GM23338 (cell line): Measurements from ENCODE around the gene TRAM2. TPM values are rescaled to one million over a fixed set of nuclear protein-coding genes. Genes with fewer than 3 reads are reported as not detected.

Experiments used
- ATAC-seq: fragments of 200-7000 bp; cut with Tn5 transposase; 3 replicates; pipeline ENCODE4 v1.9.1; 2020
- DNase-seq: peaks from one replicate; pipeline ENCODE4 v3.0.0-alpha.2; 2015; ENCODE audit warnings: low spot score
- H2AFZ ChIP-seq: fragments of 200-600 bp; sonication (generic); 2 replicates; pipeline ENCODE4 v1.8.0; 2016; ENCODE audit warnings: antibody characterized with exemption, mild to moderate bottlenecking, moderate library complexity
- H3F3A ChIP-seq: fragments of 200-600 bp; sonication (generic); replicated peaks from 2 replicates; pipeline ENCODE4 v1.8.0; 2017; ENCODE audit warnings: antibody characterized with exemption, mixed run types, low read depth
- H3K27ac ChIP-seq: fragments of 200-600 bp; sonication (generic); 2 replicates; pipeline ENCODE4 v1.6.1; 2016; ENCODE audit warnings: low read depth
- H3K27me3 ChIP-seq: fragments of 200-600 bp; sonication (generic); 2 replicates; pipeline ENCODE4 v1.8.0; 2016; ENCODE audit warnings: mild to moderate bottlenecking, mixed run types, moderate library complexity; ENCODE audit not compliant: insufficient read depth
- H3K36me3 ChIP-seq: fragments of 200-600 bp; sonication (generic); 2 replicates; pipeline ENCODE4 v1.8.0; 2016; ENCODE audit warnings: mild to moderate bottlenecking; ENCODE audit not compliant: insufficient read depth
- H3K4me1 ChIP-seq: fragments of 200-600 bp; sonication (generic); 2 replicates; pipeline ENCODE4 v1.8.0; 2016; ENCODE audit warnings: mild to moderate bottlenecking, moderate library complexity; ENCODE audit not compliant: insufficient read depth
- H3K4me2 ChIP-seq: fragments of 200-600 bp; sonication (generic); 2 replicates; pipeline ENCODE4 v1.7.1; 2017; ENCODE audit warnings: mixed run types
- H3K4me3 ChIP-seq: fragments of 200-600 bp; sonication (generic); 2 replicates; pipeline ENCODE4 v1.6.1; 2016; ENCODE audit warnings: mixed run types
- H3K79me2 ChIP-seq: fragments of 200-600 bp; sonication (generic); replicated peaks from 2 replicates; pipeline ENCODE4 v1.8.0; 2017; ENCODE audit warnings: mild to moderate bottlenecking; ENCODE audit not compliant: insufficient read depth
- H3K9me2 ChIP-seq: fragments of 200-600 bp; sonication (generic); 2 replicates; pipeline ENCODE4 v1.8.0; 2017; ENCODE audit not compliant: insufficient read depth
- H4K20me1 ChIP-seq: fragments of 200-600 bp; sonication (generic); replicated peaks from 2 replicates; pipeline ENCODE4 v1.8.0; 2017; ENCODE audit warnings: mild to moderate bottlenecking; ENCODE audit not compliant: insufficient read depth
- H3K27ac Mint-ChIP-seq: 2 replicates; pipeline ENCODE4 v1.8.0; 2020; ENCODE audit warnings: inconsistent platforms, mild to moderate bottlenecking, moderate library complexity, mixed read lengths
- H3K27me3 Mint-ChIP-seq: 3 replicates; pipeline ENCODE4 v1.8.0; 2022; ENCODE audit warnings: low read depth, mild to moderate bottlenecking, moderate library complexity, mixed read lengths, inconsistent platforms; ENCODE audit not compliant: insufficient read depth, poor library complexity
- H3K36me3 Mint-ChIP-seq: 3 replicates; pipeline ENCODE4 v1.8.0; 2021; ENCODE audit warnings: low read depth, mild to moderate bottlenecking, inconsistent platforms, moderate library complexity, mixed read lengths
- H3K4me1 Mint-ChIP-seq: 3 replicates; pipeline ENCODE4 v1.8.0; 2020; ENCODE audit warnings: mild to moderate bottlenecking, inconsistent platforms, mixed read lengths
- H3K4me3 Mint-ChIP-seq: 3 replicates; pipeline ENCODE4 v1.8.0; 2021; ENCODE audit warnings: moderate library complexity, mild to moderate bottlenecking, inconsistent platforms, mixed read lengths
- H3K9me3 Mint-ChIP-seq: 3 replicates; pipeline ENCODE4 v1.8.0; 2020; ENCODE audit warnings: moderate library complexity, mild to moderate bottlenecking, inconsistent platforms, mixed read lengths
- CREB1 ChIP-seq: fragments of 250-450 bp; sonication (Bioruptor Pico); IDR thresholded peaks from 2 replicates; pipeline ENCODE4 v1.5.0; 2020; ENCODE audit warnings: low read depth, mild to moderate bottlenecking, moderate library complexity
- EZH2 ChIP-seq: fragments of 200-600 bp; sonication (generic); IDR thresholded peaks from one replicate; pipeline ENCODE4 v1.8.0; 2017; ENCODE audit warnings: antibody characterized with exemption, mild to moderate bottlenecking, low read depth; ENCODE audit not compliant: unreplicated experiment
- EZH2phosphoT487 ChIP-seq: fragments of 200-600 bp; sonication (generic); IDR thresholded peaks from one replicate; pipeline ENCODE4 v1.8.1; 2018; ENCODE audit warnings: antibody characterized with exemption; ENCODE audit not compliant: unreplicated experiment
- JUNB ChIP-seq: IDR thresholded peaks from one replicate; pipeline ENCODE4 v1.6.1; 2016; ENCODE audit warnings: antibody characterized with exemption; ENCODE audit not compliant: unreplicated experiment
- NANOG ChIP-seq: IDR thresholded peaks from 2 replicates; pipeline ENCODE4 v1.6.1; 2016; ENCODE audit warnings: antibody characterized with exemption, borderline replicate concordance
- POLR2AphosphoS5 ChIP-seq: IDR thresholded peaks from 2 replicates; pipeline ENCODE4 v1.6.1; 2016; ENCODE audit warnings: antibody characterized with exemption, low read depth
- REST ChIP-seq: IDR thresholded peaks from one replicate; pipeline ENCODE4 v1.6.1; 2018; ENCODE audit warnings: antibody characterized with exemption; ENCODE audit not compliant: unreplicated experiment
- STAT1 ChIP-seq: IDR thresholded peaks from one replicate; pipeline ENCODE4 v1.6.1; 2016; ENCODE audit warnings: antibody characterized with exemption; ENCODE audit not compliant: unreplicated experiment
- ZNF114 ChIP-seq: fragments of 250-450 bp; sonication (Bioruptor Pico); IDR thresholded peaks from 2 replicates; pipeline ENCODE4 v1.5.0; 2020; ENCODE audit warnings: mild to moderate bottlenecking, moderate library complexity
- ZNF331 ChIP-seq: fragments of 250-450 bp; sonication (Bioruptor Pico); IDR thresholded peaks from 2 replicates; pipeline ENCODE4 v1.5.0; 2020; ENCODE audit warnings: low read depth, mild to moderate bottlenecking, moderate library complexity
- polyA plus RNA-seq: library from polyadenylated mRNA; unstranded; fragments of >200 nt; fragmentation: Nextera tagmentation; extraction: Ambion mirVana; gene quantifications from 2 replicates; pipeline ENCODE4 v1.2.1, GENCODE V29; 2016
- total RNA-seq: library from RNA; depleted of rRNA; stranded (reverse); fragments of >200 nt; shearing (Covaris generic); gene quantifications from 2 replicates; pipeline ENCODE4 v1.2.3, GENCODE V29; 2014
- TF ChIP-seq, protein P1 (sequence below): IDR thresholded peaks from 2 replicates; pipeline ENCODE4 v1.6.1; 2016; ENCODE audit warnings: antibody characterized with exemption
- TF ChIP-seq, protein P2 (sequence below): fragments of 250-450 bp; sonication (Bioruptor Pico); IDR thresholded peaks from 2 replicates; pipeline ENCODE4 v1.5.0; 2020; ENCODE audit warnings: mild to moderate bottlenecking, moderate library complexity
- TF ChIP-seq, protein P3 (sequence below), 2 experiments: fragments of 200-600 bp in 1 of 2; sonication (generic) in 1 of 2; conservative IDR thresholded peaks; 2 replicates each; pipeline versions ENCODE4 v1.5.1 to v1.6.1; 2016 to 2017; ENCODE audit warnings: antibody characterized with exemption in 2 of 2, low read depth in 2 of 2, mild to moderate bottlenecking in 2 of 2, moderate library complexity in 1 of 2

Gene TRAM2
- total and polyA plus RNA-seq, 2 experiments from 2014 or later: 4.0 to 14.0 TPM

GRCh38 chr6:52547647-52548352 lies 29.1 kb downstream of the TRAM2 start:
- H2AFZ ChIP-seq: no peak overlapping the region
- H3K4me3 Mint-ChIP-seq: no peak overlapping the region
- H3K4me1 ChIP-seq: peaks cover 41% of the 10 kb centered on the region

More at GRCh38 chr6:52547647-52548352, 29.1 kb downstream of the TRAM2 start:
- Histone ChIP-seq H3K9me2 (peaks cover 5% of the 10 kb centered on the region), H4K20me1 (0 out of 2 replicates have a peak, but pooled peaks cover 3% of the 10 kb centered on the region), H3K27ac (no peak overlapping the region), H3K79me2 (peaks cover 58% of the 10 kb centered on the region), H3K27me3 (no peaks in the 10 kb centered on the region), H3F3A (0 out of 2 replicates have a peak, but pooled peaks cover 11% of the 10 kb centered on the region), H3K4me2 (no peak overlapping the region), H3K4me3 (no peak overlapping the region), H3K36me3 (no peaks in the 10 kb centered on the region)
- Mint-ChIP-seq H3K27ac (no peak overlapping the region), H3K27me3 (peaks cover 7% of the 10 kb centered on the region), H3K9me3 (no peaks in the 10 kb centered on the region), H3K4me1 (peaks cover 62% of the 10 kb centered on the region), H3K36me3 (no peaks in the 10 kb centered on the region)
- DNase-seq: no peak
- TF ChIP-seq ZNF331 (no peak), POLR2AphosphoS5 (no peak), ZNF114 (no peak), EZH2phosphoT487 (no peak), STAT1 (no peak), NANOG (no peak), EZH2 (no peak), CREB1 (no peak), REST (no peak), JUNB (no peak)
- TF ChIP-seq, protein P1, sequence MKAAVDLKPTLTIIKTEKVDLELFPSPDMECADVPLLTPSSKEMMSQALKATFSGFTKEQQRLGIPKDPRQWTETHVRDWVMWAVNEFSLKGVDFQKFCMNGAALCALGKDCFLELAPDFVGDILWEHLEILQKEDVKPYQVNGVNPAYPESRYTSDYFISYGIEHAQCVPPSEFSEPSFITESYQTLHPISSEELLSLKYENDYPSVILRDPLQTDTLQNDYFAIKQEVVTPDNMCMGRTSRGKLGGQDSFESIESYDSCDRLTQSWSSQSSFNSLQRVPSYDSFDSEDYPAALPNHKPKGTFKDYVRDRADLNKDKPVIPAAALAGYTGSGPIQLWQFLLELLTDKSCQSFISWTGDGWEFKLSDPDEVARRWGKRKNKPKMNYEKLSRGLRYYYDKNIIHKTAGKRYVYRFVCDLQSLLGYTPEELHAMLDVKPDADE: no peak
- TF ChIP-seq, protein P2, sequence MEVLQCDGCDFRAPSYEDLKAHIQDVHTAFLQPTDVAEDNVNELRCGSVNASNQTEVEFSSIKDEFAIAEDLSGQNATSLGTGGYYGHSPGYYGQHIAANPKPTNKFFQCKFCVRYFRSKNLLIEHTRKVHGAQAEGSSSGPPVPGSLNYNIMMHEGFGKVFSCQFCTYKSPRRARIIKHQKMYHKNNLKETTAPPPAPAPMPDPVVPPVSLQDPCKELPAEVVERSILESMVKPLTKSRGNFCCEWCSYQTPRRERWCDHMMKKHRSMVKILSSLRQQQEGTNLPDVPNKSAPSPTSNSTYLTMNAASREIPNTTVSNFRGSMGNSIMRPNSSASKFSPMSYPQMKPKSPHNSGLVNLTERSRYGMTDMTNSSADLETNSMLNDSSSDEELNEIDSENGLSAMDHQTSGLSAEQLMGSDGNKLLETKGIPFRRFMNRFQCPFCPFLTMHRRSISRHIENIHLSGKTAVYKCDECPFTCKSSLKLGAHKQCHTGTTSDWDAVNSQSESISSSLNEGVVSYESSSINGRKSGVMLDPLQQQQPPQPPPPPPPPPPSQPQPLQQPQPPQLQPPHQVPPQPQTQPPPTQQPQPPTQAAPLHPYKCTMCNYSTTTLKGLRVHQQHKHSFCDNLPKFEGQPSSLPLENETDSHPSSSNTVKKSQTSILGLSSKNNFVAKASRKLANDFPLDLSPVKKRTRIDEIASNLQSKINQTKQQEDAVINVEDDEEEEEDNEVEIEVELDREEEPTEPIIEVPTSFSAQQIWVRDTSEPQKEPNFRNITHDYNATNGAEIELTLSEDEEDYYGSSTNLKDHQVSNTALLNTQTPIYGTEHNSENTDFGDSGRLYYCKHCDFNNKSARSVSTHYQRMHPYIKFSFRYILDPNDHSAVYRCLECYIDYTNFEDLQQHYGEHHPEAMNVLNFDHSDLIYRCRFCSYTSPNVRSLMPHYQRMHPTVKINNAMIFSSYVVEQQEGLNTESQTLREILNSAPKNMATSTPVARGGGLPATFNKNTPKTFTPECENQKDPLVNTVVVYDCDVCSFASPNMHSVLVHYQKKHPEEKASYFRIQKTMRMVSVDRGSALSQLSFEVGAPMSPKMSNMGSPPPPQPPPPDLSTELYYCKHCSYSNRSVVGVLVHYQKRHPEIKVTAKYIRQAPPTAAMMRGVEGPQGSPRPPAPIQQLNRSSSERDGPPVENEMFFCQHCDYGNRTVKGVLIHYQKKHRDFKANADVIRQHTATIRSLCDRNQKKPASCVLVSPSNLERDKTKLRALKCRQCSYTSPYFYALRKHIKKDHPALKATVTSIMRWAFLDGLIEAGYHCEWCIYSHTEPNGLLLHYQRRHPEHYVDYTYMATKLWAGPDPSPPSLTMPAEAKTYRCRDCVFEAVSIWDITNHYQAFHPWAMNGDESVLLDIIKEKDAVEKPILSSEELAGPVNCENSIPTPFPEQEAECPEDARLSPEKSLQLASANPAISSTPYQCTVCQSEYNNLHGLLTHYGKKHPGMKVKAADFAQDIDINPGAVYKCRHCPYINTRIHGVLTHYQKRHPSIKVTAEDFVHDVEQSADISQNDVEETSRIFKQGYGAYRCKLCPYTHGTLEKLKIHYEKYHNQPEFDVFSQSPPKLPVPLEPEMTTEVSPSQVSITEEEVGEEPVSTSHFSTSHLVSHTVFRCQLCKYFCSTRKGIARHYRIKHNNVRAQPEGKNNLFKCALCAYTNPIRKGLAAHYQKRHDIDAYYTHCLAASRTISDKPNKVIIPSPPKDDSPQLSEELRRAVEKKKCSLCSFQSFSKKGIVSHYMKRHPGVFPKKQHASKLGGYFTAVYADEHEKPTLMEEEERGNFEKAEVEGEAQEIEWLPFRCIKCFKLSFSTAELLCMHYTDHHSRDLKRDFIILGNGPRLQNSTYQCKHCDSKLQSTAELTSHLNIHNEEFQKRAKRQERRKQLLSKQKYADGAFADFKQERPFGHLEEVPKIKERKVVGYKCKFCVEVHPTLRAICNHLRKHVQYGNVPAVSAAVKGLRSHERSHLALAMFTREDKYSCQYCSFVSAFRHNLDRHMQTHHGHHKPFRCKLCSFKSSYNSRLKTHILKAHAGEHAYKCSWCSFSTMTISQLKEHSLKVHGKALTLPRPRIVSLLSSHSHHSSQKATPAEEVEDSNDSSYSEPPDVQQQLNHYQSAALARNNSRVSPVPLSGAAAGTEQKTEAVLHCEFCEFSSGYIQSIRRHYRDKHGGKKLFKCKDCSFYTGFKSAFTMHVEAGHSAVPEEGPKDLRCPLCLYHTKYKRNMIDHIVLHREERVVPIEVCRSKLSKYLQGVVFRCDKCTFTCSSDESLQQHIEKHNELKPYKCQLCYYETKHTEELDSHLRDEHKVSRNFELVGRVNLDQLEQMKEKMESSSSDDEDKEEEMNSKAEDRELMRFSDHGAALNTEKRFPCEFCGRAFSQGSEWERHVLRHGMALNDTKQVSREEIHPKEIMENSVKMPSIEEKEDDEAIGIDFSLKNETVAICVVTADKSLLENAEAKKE (CRISPR knock-in tag): no peak
- TF ChIP-seq, protein P3, sequence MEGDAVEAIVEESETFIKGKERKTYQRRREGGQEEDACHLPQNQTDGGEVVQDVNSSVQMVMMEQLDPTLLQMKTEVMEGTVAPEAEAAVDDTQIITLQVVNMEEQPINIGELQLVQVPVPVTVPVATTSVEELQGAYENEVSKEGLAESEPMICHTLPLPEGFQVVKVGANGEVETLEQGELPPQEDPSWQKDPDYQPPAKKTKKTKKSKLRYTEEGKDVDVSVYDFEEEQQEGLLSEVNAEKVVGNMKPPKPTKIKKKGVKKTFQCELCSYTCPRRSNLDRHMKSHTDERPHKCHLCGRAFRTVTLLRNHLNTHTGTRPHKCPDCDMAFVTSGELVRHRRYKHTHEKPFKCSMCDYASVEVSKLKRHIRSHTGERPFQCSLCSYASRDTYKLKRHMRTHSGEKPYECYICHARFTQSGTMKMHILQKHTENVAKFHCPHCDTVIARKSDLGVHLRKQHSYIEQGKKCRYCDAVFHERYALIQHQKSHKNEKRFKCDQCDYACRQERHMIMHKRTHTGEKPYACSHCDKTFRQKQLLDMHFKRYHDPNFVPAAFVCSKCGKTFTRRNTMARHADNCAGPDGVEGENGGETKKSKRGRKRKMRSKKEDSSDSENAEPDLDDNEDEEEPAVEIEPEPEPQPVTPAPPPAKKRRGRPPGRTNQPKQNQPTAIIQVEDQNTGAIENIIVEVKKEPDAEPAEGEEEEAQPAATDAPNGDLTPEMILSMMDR (conservative IDR thresholded peaks at IDR 0.05; ENCODE audit: low read depth in 2 of 2): no peak
- ATAC-seq: no peak
